Neuron (in vitro differentiated cells): ENCODE data around the gene NOM1.

ENCODE experiments used
- H2AFZ ChIP-seq: one replicate; pipeline ENCODE4 v1.6.1; 2013; ENCODE audit warnings: low read depth, mild to moderate bottlenecking, inconsistent platforms, low read length, moderate library complexity
- H3K27me3 ChIP-seq: one replicate; pipeline ENCODE4 v1.6.1; 2013; ENCODE audit warnings: low read length; ENCODE audit not compliant: insufficient read depth
- H3K36me3 ChIP-seq: one replicate; pipeline ENCODE4 v1.6.1; 2013; ENCODE audit warnings: low read length; ENCODE audit not compliant: insufficient read depth
- H3K4me1 ChIP-seq: one replicate; pipeline ENCODE4 v1.6.1; 2013; ENCODE audit warnings: low read length; ENCODE audit not compliant: insufficient read depth
- H3K4me3 ChIP-seq: 2 replicates; pipeline ENCODE4 v1.5.1; 2013; ENCODE audit warnings: mild to moderate bottlenecking, low read length, moderate library complexity
- H3K9me3 ChIP-seq: one replicate; pipeline ENCODE4 v1.6.1; 2013; ENCODE audit warnings: low read length

NOM1 gene

DNA sequence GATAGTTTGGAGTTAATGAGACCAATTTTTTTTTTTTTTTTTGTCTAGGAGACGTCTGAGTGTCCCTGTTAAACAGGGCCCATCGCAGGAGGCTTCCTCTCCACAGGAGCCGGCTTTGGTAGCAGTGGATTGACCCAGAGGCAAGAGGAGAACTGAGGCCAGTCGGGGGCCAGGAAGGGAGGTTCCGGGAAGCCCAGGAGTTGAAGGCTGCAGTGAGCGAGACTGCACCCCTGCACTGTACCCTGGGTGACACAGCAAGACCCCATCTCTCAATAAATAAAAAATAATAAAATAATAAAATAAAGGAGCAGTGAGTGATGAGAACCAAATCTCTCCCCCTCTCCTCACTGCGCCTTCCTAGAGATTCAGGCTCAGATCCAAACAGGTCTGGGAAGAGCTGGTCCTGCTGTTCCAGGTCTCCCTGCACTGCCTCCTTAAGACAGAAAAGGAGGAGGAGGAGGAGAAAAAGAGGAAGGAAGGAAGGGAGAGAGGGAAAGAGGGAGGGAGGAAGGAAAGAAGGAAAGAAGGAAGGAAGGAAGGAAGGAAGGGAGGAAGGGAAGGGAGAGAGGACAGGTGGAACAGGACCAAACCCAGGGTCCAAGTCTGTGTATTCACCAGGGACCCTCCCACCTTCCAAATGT is 57.4 kb downstream of the NOM1 start:
- Histone ChIP-seq H3K4me1 (peaks cover 20% of the 10 kb centered on the region), H3K36me3 (no peaks in the 10 kb centered on the region), H3K4me3 (no peak overlapping the region), H2AFZ (no peak overlapping the region), H3K9me3 (no peaks in the 10 kb centered on the region), H3K27me3 (peaks cover 88% of the 10 kb centered on the region)

DNA sequence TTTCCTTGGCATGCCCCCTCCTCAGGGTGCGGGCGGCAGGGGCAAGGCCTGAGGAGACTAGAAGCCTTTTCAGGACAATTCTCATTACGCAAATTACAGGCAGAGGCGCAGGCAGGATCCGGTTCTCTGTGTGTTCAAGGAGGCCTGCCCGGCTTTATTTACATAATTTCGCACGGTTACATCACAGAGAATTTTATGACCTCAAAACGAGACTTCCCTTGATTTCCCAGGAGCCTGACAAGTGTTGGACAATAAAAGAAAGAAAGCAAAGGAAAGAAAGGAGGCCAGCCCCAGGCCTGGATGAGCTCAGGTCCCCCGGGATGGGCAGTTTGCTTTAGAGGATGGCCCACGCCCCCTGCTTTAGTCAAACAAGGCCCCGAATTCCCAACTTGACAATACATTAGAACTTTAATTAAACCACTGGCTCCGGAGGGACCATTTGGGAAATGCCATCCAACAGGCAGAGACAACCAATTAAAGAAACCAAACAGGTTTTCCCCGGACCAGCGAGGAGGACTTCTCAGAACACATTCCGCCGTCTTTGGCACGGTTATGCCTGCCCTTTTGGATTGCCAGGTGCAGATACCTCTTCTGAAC is 58.1 kb downstream of the NOM1 start:
- Histone ChIP-seq H3K4me3 (no peak overlapping the region), H3K36me3 (no peaks in the 10 kb centered on the region), H3K9me3 (no peaks in the 10 kb centered on the region), H3K4me1 (peaks cover 20% of the 10 kb centered on the region), H2AFZ (no peak overlapping the region), H3K27me3 (peaks cover 87% of the 10 kb centered on the region)

DNA sequence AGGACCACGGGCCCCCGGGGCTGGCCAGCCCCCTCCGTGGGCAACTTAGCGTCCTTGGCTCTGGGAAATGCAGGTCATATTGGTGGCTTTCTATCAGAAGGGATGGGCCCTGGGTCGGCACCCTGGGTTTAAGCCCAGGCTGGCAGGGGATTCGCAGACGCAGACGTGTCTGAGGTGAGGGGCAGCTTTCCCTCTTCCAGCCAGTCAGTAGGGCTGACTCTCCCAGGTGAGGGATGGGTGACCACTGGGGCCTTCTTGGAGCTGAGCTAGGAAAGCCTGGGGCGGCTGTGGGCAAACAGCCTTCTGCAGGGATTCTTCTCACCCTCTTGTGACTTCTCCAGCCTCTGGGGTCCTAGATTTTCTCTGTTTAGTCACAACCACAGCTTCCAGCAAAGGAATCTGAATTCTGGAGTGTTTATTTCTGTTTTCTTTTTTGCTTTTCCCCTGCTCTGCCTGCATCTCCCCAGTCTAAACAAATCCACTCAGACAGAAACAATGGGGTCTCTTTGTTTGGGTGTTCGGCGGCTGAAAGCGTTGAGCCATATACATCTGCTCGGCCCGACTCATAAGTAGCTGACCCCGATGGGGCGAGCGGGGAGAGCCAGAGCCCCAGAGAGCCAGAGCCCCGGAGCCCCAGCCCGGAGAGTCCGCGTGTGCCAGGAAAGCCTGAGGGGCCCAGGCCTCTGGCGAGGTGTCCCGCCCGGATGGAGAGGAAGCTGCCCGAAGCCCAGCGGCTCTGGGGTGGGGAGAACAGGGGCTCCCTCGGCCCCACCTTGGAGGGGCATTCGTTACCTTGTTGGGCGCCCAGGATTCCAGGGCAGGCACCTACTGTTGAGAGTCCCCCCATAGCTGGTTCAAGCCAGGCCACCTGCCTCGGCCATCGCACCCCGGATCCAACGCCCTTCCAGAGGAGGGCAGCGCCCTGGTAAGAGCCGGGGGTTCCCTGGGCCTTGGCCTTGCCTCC is 59.0 kb downstream of the NOM1 start:
- Histone ChIP-seq H2AFZ (no peak overlapping the region), H3K4me3 (no peak overlapping the region), H3K36me3 (no peaks in the 10 kb centered on the region), H3K9me3 (no peaks in the 10 kb centered on the region), H3K27me3 (peaks cover 87% of the 10 kb centered on the region), H3K4me1 (peaks cover 12% of the 10 kb centered on the region)

DNA sequence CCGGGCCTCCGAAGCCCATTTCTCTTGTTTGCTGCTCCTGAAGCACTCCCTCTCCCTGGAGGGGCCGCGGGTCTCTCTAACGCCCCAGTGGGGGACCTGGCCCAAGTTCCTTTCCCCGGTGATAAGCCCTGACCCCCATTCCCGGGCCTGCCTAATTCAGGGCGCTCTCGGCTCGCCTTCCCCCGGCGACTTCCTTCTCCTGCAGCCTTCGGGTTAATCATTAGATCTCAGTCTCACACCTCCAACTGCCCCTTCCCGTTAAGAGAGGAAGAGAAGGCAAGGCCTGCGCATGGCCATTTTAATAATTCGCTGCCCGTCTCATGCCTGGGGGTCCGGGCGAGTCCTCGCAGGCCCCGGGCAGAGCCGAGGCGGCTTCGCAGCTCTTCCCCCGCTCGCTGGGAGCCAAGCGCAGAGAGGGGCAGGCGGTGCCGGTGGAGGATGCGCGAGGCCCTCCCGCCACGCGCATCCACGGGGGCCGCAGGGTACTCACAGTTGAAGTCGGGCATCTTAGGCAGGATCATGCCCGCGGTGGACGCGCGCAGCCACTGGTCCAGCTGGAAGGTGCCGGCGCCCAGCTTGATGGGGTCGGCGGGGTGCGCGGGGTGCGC is 59.8 kb downstream of the NOM1 start:
- Histone ChIP-seq H3K4me1 (peaks cover 4% of the 10 kb centered on the region), H3K9me3 (no peaks in the 10 kb centered on the region), H3K27me3 (peaks cover 87% of the 10 kb centered on the region), H2AFZ (no peak overlapping the region), H3K36me3 (no peaks in the 10 kb centered on the region), H3K4me3 (no peak overlapping the region)

DNA sequence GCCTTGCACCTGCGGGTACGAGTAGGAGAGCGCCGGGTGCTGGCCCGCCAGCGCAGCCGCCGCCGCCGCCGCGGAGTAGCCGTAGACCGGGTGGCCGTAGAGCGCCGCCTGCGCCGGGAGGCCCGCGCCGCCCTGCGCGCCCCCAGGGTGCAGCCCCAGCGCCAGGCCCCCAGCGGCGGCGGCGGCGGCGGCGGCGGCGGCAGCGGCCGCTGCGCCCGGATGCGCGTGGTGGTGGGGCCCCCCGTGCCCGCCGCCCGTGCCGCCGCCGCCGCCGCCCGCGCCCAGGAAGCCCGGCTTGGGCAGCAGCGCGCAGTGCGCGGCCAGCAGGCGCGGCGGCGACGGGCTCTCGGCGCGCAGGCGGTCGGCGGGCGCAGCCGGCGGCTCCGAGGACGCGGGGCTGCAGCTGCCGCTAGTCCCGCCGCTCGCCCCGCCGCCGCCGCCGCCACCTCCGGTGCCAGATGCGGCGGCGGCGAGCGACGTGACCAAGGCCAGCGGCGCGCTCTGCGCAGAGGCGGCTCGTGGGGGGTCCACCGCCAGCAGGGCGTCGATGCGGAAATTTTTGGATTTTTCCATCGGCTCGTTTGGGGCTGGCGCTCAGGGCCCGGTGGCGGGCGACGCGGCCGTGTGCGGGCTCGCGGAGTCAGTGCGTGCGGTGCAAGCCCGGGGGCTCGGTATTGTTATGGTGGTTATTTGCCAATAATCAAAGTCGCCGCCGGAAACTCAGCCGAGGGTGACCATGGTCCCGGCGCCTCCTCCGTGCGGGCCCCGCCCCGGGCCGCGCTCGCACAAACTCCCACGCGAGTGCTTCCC is 60.5 kb downstream of the NOM1 start:
- Histone ChIP-seq H3K4me1 (peaks cover 4% of the 10 kb centered on the region), H3K9me3 (no peaks in the 10 kb centered on the region), H3K27me3 (peaks cover 87% of the 10 kb centered on the region), H3K4me3 (peak overlapping the region; percentile 53), H2AFZ (peak overlapping the region; percentile 71), H3K36me3 (no peaks in the 10 kb centered on the region)

DNA sequence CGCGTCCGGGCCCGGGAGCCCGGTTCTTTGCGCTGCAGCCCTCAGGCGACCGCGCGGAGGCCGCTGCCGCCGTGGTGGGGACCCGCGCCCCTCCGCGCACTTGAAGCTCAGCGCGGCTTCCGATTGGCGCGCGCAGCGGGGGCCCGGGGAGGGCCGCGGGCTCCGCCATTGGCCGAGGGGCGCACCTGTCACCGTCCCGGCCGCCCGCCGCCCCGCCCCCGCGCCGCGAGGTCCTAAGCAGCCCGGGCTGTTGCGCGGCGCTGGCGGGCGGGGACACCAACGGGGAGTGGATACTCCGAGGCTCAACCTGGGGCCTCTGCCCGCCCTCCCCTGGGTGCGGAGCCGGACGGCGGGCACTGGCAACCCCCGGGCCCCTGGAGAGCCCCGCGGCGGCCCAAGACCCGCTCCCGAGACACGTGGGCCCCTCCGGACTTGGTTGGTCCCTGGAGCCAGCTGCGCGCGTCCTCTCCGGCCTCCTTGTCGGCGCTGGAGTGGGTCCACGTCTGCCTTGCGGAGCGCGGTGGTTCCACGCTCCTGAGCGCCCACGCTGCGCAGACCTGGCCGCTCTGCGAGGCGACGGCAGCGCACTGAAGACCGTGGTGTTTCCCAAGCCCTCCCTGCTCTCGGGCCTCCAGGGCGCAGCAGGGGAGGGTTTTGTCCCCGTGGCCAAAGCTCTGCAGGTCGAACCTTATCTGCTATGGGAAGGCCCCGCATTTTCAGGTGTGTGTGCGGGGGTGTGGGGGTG is 61.2 kb downstream of the NOM1 start, which contains the start of gene MNX1:
Gene MNX1, minus strand, starts transcription at position 76 of the 745 bp plus-strand sequence. CDS start 313 bp downstream, outside the sequence.
- Histone ChIP-seq H3K27me3 (peaks cover 87% of the 10 kb centered on the region), H3K4me3 (peak within 1 kb of the TSS; percentile 53), H3K4me1 (peaks cover 4% of the 10 kb centered on the region), H3K36me3 (no peaks in the 10 kb centered on the region), H3K9me3 (no peaks in the 10 kb centered on the region), H2AFZ (peak within 1 kb of the TSS; percentile 71)

DNA sequence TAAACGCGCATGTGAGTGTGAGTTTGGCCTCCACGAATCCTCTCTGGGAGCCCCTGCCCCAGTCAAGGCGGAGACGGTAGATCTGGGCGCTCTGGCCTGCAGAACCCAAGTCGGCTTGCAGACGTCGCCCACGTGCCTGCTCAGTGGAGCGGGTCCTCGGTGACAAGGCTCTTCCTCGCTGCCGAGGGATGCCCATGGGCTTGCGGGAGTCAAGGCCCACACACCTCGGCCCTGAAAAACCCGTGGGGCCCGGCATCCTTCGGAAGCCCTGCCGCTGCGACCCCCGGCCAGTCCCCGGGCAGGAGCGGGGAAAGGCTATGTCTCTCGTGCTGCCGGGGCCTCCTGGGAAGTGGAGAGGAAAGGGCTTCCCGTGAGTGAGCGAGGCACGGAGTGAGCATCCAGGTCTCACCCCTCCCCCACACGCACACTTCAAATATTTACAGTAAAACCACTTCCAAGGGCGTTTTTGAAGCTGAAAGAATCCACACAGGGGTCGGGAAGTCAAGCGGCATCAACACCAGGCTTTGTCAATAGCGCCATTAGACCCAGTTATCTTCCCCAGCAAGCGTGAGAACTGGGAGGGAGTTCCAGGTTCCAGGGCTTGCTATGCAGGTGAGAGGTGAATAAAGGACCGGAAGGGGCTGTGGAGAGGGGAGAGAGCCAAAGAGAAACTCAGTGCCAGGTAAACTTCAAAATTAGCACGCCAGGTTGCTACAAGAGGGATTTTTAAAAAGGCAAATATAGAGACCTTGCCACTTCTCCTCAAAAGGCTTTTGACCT is 62.0 kb downstream of the NOM1 start:
- no peak overlapping the region for H3K4me3 ChIP-seq
- peaks cover 4% of the 10 kb centered on the region for H3K4me1 ChIP-seq
- H3K36me3 ChIP-seq: no peaks in the 10 kb centered on the region
- H3K9me3 ChIP-seq: no peaks in the 10 kb centered on the region
- H2AFZ ChIP-seq: no peak overlapping the region
- H3K27me3 ChIP-seq: peaks cover 87% of the 10 kb centered on the region

DNA sequence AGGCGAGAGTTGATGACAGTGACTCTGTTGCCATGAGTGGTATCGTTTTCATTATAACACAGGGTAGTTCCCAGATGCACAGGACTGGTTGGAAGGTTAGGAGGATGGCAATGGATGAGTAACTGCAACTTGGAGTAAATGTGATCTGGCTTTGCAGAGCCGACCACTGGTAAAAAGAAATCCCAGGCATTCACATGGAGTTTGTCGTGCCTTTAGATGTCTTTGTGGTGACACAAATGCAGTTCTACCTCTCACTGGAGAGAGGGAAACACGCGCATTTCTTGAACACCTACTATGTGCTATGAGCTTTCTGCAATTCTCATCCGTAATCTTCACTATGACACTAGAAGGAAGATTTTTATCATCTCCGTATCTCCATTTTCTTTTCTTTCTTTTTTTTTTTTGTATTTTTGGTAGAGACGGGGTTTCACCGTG is 62.6 kb downstream of the NOM1 start:
- peaks cover 87% of the 10 kb centered on the region for H3K27me3 ChIP-seq
- H3K4me1 ChIP-seq: peaks cover 4% of the 10 kb centered on the region
- no peak overlapping the region for H2AFZ ChIP-seq
- no peaks in the 10 kb centered on the region for H3K9me3 ChIP-seq
- H3K4me3 ChIP-seq: no peak overlapping the region
- no peaks in the 10 kb centered on the region for H3K36me3 ChIP-seq

DNA sequence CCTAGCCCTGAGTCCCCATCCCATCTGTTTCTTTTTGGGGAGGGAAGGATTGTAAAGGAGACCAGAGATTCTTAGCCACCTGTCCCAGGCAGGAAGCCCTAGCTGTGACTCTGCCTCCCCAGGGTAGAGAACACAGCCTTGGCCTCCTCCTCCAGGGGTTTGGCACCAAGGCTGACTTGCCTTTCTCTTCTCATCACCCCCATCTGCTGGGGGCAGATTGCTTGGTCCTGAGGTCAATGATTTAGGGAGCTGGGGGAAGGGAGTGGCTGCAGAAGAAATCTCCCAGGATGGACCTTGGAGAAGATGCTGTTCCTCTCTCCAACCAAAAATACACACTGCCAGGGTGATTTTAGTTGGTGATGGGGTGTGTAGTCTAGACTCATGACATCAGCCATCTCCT is 63.6 kb downstream of the NOM1 start:
- Histone ChIP-seq H2AFZ (no peak overlapping the region), H3K4me3 (no peak overlapping the region), H3K4me1 (peaks cover 4% of the 10 kb centered on the region), H3K9me3 (no peaks in the 10 kb centered on the region), H3K36me3 (no peaks in the 10 kb centered on the region), H3K27me3 (peaks cover 87% of the 10 kb centered on the region)

DNA sequence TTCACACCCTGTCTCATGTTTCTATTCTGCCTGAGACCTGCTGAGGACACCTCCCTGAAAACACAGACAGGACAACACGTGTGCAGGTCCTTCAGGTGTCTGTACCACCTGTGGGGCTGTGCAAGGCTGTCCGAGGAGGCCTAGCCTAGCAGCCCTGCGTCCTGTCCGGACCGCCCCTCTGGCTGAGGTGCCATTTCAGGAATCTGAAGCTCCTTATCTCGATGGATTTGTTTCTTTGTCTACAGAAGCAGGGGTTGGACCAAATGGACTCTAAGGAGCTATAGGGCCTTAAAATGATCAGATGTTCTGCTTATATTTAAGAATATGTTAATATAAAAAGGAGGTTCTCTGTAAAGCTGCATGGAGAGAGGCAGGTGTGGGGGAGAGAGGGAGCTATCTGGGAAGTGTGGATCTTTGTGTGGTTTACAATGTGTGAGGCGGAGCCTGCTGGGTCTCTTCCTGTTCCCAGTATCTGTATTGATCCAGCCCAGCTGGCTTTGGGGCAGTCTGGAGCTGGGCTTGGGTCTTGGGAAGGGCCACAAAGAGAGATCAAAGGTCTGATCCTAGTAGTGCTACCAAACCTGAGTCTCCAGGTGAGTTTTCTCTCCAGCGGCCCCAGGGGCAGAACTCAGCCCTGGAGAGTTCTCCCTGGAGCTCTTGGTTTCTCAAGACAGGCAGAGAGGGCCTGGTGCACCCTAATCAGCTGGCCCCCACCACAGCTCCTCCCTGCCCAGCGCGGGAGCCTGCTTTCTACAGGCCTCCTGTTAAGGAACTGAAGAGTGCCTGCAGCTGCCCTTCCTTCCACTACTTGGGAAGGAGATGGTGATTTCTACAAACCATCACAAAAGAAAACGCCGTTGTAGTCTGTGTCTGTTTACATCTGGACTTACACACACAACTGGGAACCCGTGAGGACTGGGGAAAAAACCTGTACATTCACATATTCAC is 64.4 kb downstream of the NOM1 start:
- Histone ChIP-seq H2AFZ (no peak overlapping the region), H3K4me3 (no peak overlapping the region), H3K27me3 (peaks cover 87% of the 10 kb centered on the region)

More for the DNA sequence above, 64.4 kb downstream of the NOM1 start:
- H3K9me3 ChIP-seq: no peaks in the 10 kb centered on the region
- H3K4me1 ChIP-seq: peaks cover 4% of the 10 kb centered on the region
- no peaks in the 10 kb centered on the region for H3K36me3 ChIP-seq
